GM18505 (cell line): ENCODE results near the gene EHHADH.

Experiments used
- ATAC-seq: cut with Tn5 transposase; IDR thresholded peaks from one replicate; pipeline ENCODE4 v1.9.1; 2021; ENCODE audit not compliant: unreplicated experiment
- POLR2A ChIP-seq: IDR thresholded peaks from 4 replicates; pipeline ENCODE4 v1.6.1; 2011; ENCODE audit warnings: borderline replicate concordance; ENCODE audit not compliant: insufficient read depth, insufficient read length; ENCODE audit errors: extremely low read depth

Gene EHHADH

GRCh38 chr3:185253645-185254410 lies at the start of gene EHHADH:
TSS of gene EHHADH (minus strand) at chr3:185254049. CDS start at chr3:185254022, 27 bp downstream.
- peak; percentile 39 for TF ChIP-seq POLR2A
- ATAC-seq: no peak

GRCh38 chr3:185299918-185300426 lies 46.1 kb upstream of the EHHADH start:
- peak; percentile 68 for ATAC-seq

GRCh38 chr3:185297867-185298266 lies 44.0 kb upstream of the EHHADH start:
- no peak for TF ChIP-seq POLR2A
- ATAC-seq: no peak

GRCh38 chr3:185292238-185292637 lies 38.4 kb upstream of the EHHADH start:
- TF ChIP-seq POLR2A: no peak
- no peak for ATAC-seq

- ATAC-seq: no peak
- no peak for TF ChIP-seq POLR2A
Observed at GRCh38 chr3:185290266-185290665, 36.4 kb upstream of the EHHADH start.

- no peak for TF ChIP-seq POLR2A
- ATAC-seq: no peak
Observed at GRCh38 chr3:185283374-185283935, 29.6 kb upstream of the EHHADH start.

- ATAC-seq: peak; percentile 98
- peak; percentile 83 for TF ChIP-seq POLR2A
Observed at GRCh38 chr3:185282696-185283373, 29.0 kb upstream of the EHHADH start.

GRCh38 chr3:185280572-185281365 lies 26.9 kb upstream of the EHHADH start:
- ATAC-seq: no peak

GRCh38 chr3:185279587-185280138 lies 25.8 kb upstream of the EHHADH start:
- ATAC-seq: no peak
- no peak for TF ChIP-seq POLR2A

More at GRCh38 chr3:185280572-185281365, 26.9 kb upstream of the EHHADH start:
- no peak for TF ChIP-seq POLR2A

- no peak for ATAC-seq
- TF ChIP-seq POLR2A: no peak
Observed at GRCh38 chr3:185276415-185276814, 22.6 kb upstream of the EHHADH start.

GRCh38 chr3:185272033-185272432 lies 18.2 kb upstream of the EHHADH start:
- ATAC-seq: no peak
- no peak for TF ChIP-seq POLR2A

GRCh38 chr3:185270956-185271332 lies 17.1 kb upstream of the EHHADH start:
- TF ChIP-seq POLR2A: no peak

GRCh38 chr3:185270262-185270955 lies 16.6 kb upstream of the EHHADH start:
- no peak for TF ChIP-seq POLR2A
- ATAC-seq: no peak

More at GRCh38 chr3:185270956-185271332, 17.1 kb upstream of the EHHADH start:
- no peak for ATAC-seq
